Stimulated activated CD4-positive, alpha-beta T cell treated with anti-CD3 and anti-CD28 coated beads, Interleukin-12 subunit alpha, Interleukin-12 subunit beta, amount 100 ng/mL, for 4 hours (primary cell): Measurements from ENCODE around the gene POP4.

Source experiments
- DNase-seq: peaks from one replicate; pipeline ENCODE4 v3.0.0-alpha.2; 2020

Gene POP4

GRCh38 chr19:29665826-29666577 lies 59.9 kb downstream of the POP4 start:
- no peak for DNase-seq
